Calu3 (cell line): ENCODE measurements around the gene KATNB1. TPM values are rescaled to one million over a fixed set of nuclear protein-coding genes. Genes with fewer than 3 reads are reported as not detected.
"Not testable (repeated sequence)": the region's sequence is repeated elsewhere in the genome, so short reads cannot be mapped to it uniquely, and the experiment has no call there.

Experiments used
- BruUV-seq: library from RNA; stranded (reverse); fragments of 400-500 nt; replicated peaks from 2 replicates; lab custom pipeline; 2021; lab: Mats Ljungman, UMichigan
- CTCF ChIA-PET: fragments of 300-600 bp; sonication (Branson Sonifier 250); formaldehyde crosslinking; loops from one replicate; lab custom pipeline; 2022; ENCODE audit warnings: antibody characterized with exemption; lab: Charles Lee
- DNase-seq: peaks from one replicate; pipeline ENCODE4 v3.0.0; 2022
- H3K27ac Mint-ChIP-seq: one replicate; pipeline ENCODE4 v1.8.0; 2022; ENCODE audit warnings: mixed read lengths; ENCODE audit not compliant: unreplicated experiment
- H3K27me3 Mint-ChIP-seq: one replicate; pipeline ENCODE4 v1.8.0; 2022; ENCODE audit warnings: mixed read lengths; ENCODE audit not compliant: unreplicated experiment
- H3K36me3 Mint-ChIP-seq: one replicate; pipeline ENCODE4 v1.8.0; 2022; ENCODE audit warnings: mild to moderate bottlenecking, moderate library complexity, mixed read lengths; ENCODE audit not compliant: insufficient read depth, unreplicated experiment
- H3K4me1 Mint-ChIP-seq: one replicate; pipeline ENCODE4 v1.8.0; 2022; ENCODE audit warnings: mild to moderate bottlenecking, low read depth, mixed read lengths; ENCODE audit not compliant: unreplicated experiment
- H3K4me3 Mint-ChIP-seq: one replicate; pipeline ENCODE4 v1.8.0; 2022; ENCODE audit warnings: mild to moderate bottlenecking, low read depth, moderate library complexity, mixed read lengths; ENCODE audit not compliant: unreplicated experiment
- H3K9me3 Mint-ChIP-seq: one replicate; pipeline ENCODE4 v1.8.0; 2022; ENCODE audit warnings: low read depth, mixed read lengths; ENCODE audit not compliant: unreplicated experiment
- CTCF ChIP-seq: fragments of 200-600 bp; IDR thresholded peaks from one replicate; pipeline ENCODE4 v1.8.0; 2022; ENCODE audit warnings: antibody characterized with exemption; ENCODE audit not compliant: unreplicated experiment
- intact Hi-C: fragments of 100-400 bp; cut with micrococcal nuclease; formaldehyde crosslinking; loops from one replicate; pipeline ENCODE4 v1.10.0; 2022; ENCODE audit not compliant: unreplicated experiment
- total RNA-seq: library from RNA; stranded (reverse); gene quantifications from 2 replicates; pipeline ENCODE4 v1.2.3, GENCODE V29; 2022

KATNB1 gene
- total RNA-seq, 1 experiment from 2014 or later, result 28.6 TPM

GRCh38 chr16:57708168-57708567 lies 27.4 kb upstream of the KATNB1 start:
- Mint-ChIP-seq H3K4me3 (no peak overlapping the region), H3K27me3 (peaks cover 93% of the 10 kb centered on the region), H3K36me3 (no peaks in the 10 kb centered on the region), H3K9me3 (no peaks in the 10 kb centered on the region), H3K4me1 (peaks cover 9% of the 10 kb centered on the region), H3K27ac (no peak overlapping the region)
- no peak for TF ChIP-seq CTCF
- intact Hi-C loops, result no loop called here
- BruUV-seq, result no TSS peak
- no peak for DNase-seq
- CTCF ChIA-PET, result interaction anchor here (0.7 kb wide), 1 partner anchor 51 kb away, joined by 5 read pairs; no protein-coding TSS in a partner anchor

GRCh38 chr16:57709663-57710062 lies 25.9 kb upstream of the KATNB1 start:
- no peak for TF ChIP-seq CTCF
- no peak for DNase-seq
- intact Hi-C loops, result no loop called here
- Mint-ChIP-seq H3K4me1 (peaks cover under 1% of the 10 kb centered on the region), H3K4me3 (no peak overlapping the region), H3K36me3 (no peaks in the 10 kb centered on the region), H3K27ac (no peak overlapping the region), H3K27me3 (peaks cover 97% of the 10 kb centered on the region), H3K9me3 (no peaks in the 10 kb centered on the region)
- BruUV-seq, result no TSS peak
- CTCF ChIA-PET, result interaction anchor here (0.6 kb wide), 1 partner anchor 28 kb away, joined by 8 read pairs; no protein-coding TSS in a partner anchor

- Mint-ChIP-seq H3K4me3 (no peak overlapping the region), H3K4me1 (no peaks in the 10 kb centered on the region), H3K36me3 (no peaks in the 10 kb centered on the region), H3K9me3 (no peaks in the 10 kb centered on the region), H3K27ac (no peak overlapping the region), H3K27me3 (peaks cover 97% of the 10 kb centered on the region)
- intact Hi-C loops, result no loop called here
- BruUV-seq, result no TSS peak
- DNase-seq, result no peak
- CTCF ChIA-PET, result no interaction called here
- TF ChIP-seq CTCF, result no peak
These were observed 24.2 kb upstream of the KATNB1 start for GRCh38 chr16:57711346-57711745.

- Mint-ChIP-seq H3K4me1 (no peaks in the 10 kb centered on the region), H3K27ac (no peak overlapping the region), H3K9me3 (no peaks in the 10 kb centered on the region), H3K4me3 (no peak overlapping the region), H3K27me3 (peaks cover 97% of the 10 kb centered on the region), H3K36me3 (no peaks in the 10 kb centered on the region)
- CTCF ChIA-PET, result interaction anchor here (0.7 kb wide), 1 partner anchor 23 kb away, joined by 4 read pairs; no protein-coding TSS in a partner anchor
- no peak for DNase-seq
- TF ChIP-seq CTCF, result no peak
- intact Hi-C loops, result no loop called here
- no TSS peak for BruUV-seq
These were observed 23.6 kb upstream of the KATNB1 start for GRCh38 chr16:57711993-57712392.

GRCh38 chr16:57712569-57712968 lies 23.0 kb upstream of the KATNB1 start:
- intact Hi-C loops, H3K36me3 Mint-ChIP-seq, H3K4me3 Mint-ChIP-seq, H3K27ac Mint-ChIP-seq, H3K4me1 Mint-ChIP-seq, DNase-seq, H3K9me3 Mint-ChIP-seq, BruUV-seq: not testable (repeated sequence)
- peaks cover 96% of the 10 kb centered on the region for H3K27me3 Mint-ChIP-seq
- CTCF ChIA-PET, result interaction anchor here (0.7 kb wide), 1 partner anchor 23 kb away, joined by 4 read pairs; no protein-coding TSS in a partner anchor
